KOPT-K1 (cell line): ENCODE data around the gene CASP8AP2.
"Not testable (repeated sequence)": the region's sequence is repeated elsewhere in the genome, so short reads cannot be mapped to it uniquely, and the experiment has no call there.

Experiments used
- H3K27ac ChIP-seq: fragments of 200-600 bp; sonication (generic); 2 replicates; pipeline ENCODE4 v1.5.1; 2016; ENCODE audit warnings: antibody characterized with exemption, mild to moderate bottlenecking, low read depth, low read length; ENCODE audit not compliant: poor library complexity, severe bottlenecking
- H3K36me3 ChIP-seq: fragments of 200-600 bp; sonication (generic); 2 replicates; pipeline ENCODE4 v1.5.1; 2017; ENCODE audit warnings: antibody characterized with exemption, mild to moderate bottlenecking, low read length, moderate library complexity; ENCODE audit not compliant: insufficient read depth
- H3K9me3 ChIP-seq: fragments of 200-600 bp; sonication (generic); 2 replicates; pipeline ENCODE4 v1.5.1; 2017; ENCODE audit warnings: antibody characterized with exemption, low read length, mild to moderate bottlenecking; ENCODE audit not compliant: insufficient read depth, poor library complexity, severe bottlenecking

The CASP8AP2 gene

DNA sequence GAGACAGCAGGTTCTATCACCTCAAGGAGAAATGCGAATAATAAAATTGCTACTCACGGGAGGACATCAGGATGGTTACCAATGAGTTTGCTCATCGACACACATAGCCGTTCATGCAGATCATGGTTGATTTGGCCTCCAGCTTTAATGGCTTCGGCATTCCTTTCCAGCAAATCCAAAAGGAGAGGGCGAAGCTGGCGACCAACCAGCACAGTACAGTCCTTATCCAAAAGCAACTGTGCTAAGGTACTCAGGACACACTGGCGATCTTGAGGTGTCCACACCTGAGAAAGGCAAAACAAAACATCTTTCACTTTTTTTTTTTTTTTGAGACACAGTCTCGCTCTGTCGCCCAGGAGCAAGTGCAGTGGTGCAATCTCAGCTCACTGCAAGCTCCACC, 26.4 kb upstream of the CASP8AP2 start:
- H3K36me3 ChIP-seq, result peaks cover 49% of the 10 kb centered on the region
- H3K9me3 ChIP-seq, result no peaks in the 10 kb centered on the region
- no peak overlapping the region for H3K27ac ChIP-seq

DNA sequence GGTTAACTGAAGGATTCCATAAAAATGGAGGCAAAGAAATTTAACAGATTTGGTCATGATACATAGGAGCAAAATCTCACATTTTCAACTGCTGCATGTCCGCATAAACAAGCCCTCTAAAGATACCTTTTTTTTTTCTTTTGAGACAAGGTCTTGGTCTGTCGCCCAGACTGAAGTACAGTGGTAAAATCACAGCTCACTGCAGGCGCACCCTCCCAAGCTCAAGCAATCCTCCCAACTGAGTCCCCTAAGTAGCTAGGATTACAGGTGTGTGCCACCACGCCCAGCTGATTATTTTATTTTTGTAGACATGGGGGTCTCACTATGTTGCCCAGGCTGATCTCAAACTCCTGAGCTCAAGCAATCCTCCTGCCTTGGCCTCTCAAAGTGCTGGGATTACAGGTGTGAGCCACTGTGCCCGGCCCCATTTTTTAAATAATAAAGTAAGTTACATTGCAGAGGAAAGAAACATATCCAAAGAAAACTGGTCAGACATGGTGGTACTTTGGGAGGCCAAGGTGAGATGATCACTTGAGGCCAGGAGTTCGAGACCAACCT, 23.8 kb upstream of the CASP8AP2 start:
- H3K27ac ChIP-seq, result no peak overlapping the region
- peaks cover 31% of the 10 kb centered on the region for H3K36me3 ChIP-seq
- no peaks in the 10 kb centered on the region for H3K9me3 ChIP-seq

GRCh38 chr6:89807581-89807980, 22.1 kb upstream of the CASP8AP2 start:
- Histone ChIP-seq H3K36me3 (peaks cover 15% of the 10 kb centered on the region), H3K27ac (no peak overlapping the region), H3K9me3 (no peaks in the 10 kb centered on the region)

DNA sequence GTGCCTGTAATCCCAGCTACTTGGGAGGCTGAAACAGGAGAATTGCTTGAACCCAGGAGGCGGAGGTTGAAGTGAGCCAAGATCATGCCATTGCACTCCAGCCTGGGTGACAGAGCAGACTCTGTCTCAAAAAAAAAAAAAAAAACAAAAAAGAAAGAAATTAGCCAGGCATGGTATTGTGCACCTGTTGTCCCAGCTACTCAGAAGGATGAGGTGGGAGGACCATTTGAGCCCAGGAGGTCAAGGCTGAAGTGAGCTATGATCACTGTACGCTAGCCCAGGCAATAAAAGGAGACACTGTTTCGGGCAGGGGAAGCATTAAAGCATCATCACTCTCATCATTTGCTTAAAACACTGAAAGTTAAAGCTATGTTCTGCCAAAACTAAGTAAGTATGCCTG, 16.3 kb upstream of the CASP8AP2 start:
- not testable (repeated sequence) for H3K27ac ChIP-seq, H3K9me3 ChIP-seq
- H3K36me3 ChIP-seq, result peaks cover 14% of the 10 kb centered on the region

DNA sequence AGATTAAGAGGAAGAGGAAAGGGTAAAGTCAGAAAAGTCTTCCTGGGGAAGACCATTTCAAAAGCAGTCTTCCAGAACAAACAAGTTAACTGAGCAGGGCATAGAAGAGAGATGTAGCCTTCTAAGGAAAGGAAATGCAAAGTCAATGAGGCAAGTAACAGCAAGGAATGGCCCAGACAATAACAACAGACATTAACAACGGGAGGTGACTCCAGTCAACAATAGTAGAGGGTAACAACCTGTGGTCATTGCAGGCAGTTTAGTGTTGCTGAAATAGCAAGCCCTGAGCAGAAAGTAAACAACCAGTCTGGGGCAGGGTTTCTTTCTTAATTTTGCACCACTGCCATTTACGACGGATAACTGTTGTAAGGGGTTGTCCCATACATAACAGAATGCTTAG, 12.2 kb upstream of the CASP8AP2 start:
- peaks cover 7% of the 10 kb centered on the region; the same call in 1 of the 2 replicates for H3K36me3 ChIP-seq
- no peaks in the 10 kb centered on the region for H3K9me3 ChIP-seq
- H3K27ac ChIP-seq, result no peak overlapping the region

DNA sequence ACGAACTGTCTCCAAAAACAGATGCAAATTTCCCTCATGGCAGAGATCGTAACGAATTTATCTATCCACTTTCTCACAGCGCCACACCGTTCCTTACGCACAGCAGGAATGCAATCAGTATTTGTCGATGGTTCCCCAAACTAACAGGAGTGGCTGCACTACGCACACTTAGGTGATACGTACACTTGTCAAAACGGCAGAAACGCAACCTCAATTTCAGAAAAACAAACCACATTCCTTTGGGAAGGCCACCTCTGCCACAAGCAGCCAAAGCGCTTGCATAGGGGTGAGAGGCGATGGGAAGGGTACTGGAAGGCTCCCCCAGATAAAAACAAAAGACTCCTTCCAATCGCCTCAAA, 10.7 kb upstream of the CASP8AP2 start:
- peaks cover 7% of the 10 kb centered on the region; the same call in 1 of the 2 replicates for H3K36me3 ChIP-seq
- peak overlapping the region; percentile 66 for H3K27ac ChIP-seq
- no peaks in the 10 kb centered on the region for H3K9me3 ChIP-seq

GRCh38 chr6:89819336-89820130, 10.1 kb upstream of the CASP8AP2 start, which contains the start of gene MDN1:
MDN1 (minus strand) TSS chr6:89819794; CDS start chr6:89819607, 187 bp downstream.
- Histone ChIP-seq H3K36me3 (peaks cover 7% of the 10 kb centered on the region; the same call in 1 of the 2 replicates), H3K9me3 (no peaks in the 10 kb centered on the region), H3K27ac (peak within 1 kb of the TSS; percentile 66)

GRCh38 chr6:89826029-89826528, 3.6 kb upstream of the CASP8AP2 start:
- Histone ChIP-seq H3K9me3 (no peaks in the 10 kb centered on the region), H3K27ac (no peak overlapping the region), H3K36me3 (peaks cover 2% of the 10 kb centered on the region; the same call in 1 of the 2 replicates)

GRCh38 chr6:89828475-89828987, 1.1 kb upstream of the CASP8AP2 start:
- H3K36me3 ChIP-seq, result peaks cover 26% of the 10 kb centered on the region
- H3K9me3 ChIP-seq, result not testable (repeated sequence)
- H3K27ac ChIP-seq, result peak overlapping the region; percentile 69

DNA sequence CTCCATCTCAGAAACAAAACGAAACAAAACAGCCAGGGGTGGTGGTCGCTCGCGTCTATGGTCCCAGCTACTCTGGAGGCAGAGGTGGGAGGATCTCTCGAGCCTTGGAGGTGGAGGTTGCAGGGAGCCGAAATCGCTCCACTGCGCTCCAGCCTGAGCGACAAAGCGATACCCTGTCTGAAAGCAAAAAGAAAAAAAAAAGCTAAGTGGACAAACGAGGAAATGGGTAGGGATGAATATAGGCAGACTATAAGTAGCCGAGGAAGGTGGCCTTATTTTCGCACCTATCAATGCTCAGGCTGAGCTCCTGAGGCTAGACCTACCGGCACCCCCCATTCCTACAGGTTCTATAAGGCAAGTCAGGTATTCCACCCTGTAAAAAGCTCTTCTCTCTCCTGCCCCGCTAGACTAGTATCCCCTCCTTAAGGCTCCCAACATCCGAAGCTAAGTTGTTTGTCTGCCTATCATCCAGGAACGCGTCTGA, 650 bp upstream of the CASP8AP2 start:
- Histone ChIP-seq H3K36me3 (peaks cover 31% of the 10 kb centered on the region), H3K27ac (peak overlapping the region; percentile 69), H3K9me3 (no peaks in the 10 kb centered on the region)

- peaks cover 44% of the 10 kb centered on the region for H3K36me3 ChIP-seq
- no peaks in the 10 kb centered on the region for H3K9me3 ChIP-seq
- peak overlapping the region; percentile 81 for H3K27ac ChIP-seq
These were observed 610 bp downstream of the CASP8AP2 start for GRCh38 chr6:89830170-89830809.

- H3K27ac ChIP-seq, result no peak overlapping the region
- H3K36me3 ChIP-seq, result peaks cover 90% of the 10 kb centered on the region
- H3K9me3 ChIP-seq, result no peaks in the 10 kb centered on the region
These were observed 5.5 kb downstream of the CASP8AP2 start for GRCh38 chr6:89834884-89835792.

DNA sequence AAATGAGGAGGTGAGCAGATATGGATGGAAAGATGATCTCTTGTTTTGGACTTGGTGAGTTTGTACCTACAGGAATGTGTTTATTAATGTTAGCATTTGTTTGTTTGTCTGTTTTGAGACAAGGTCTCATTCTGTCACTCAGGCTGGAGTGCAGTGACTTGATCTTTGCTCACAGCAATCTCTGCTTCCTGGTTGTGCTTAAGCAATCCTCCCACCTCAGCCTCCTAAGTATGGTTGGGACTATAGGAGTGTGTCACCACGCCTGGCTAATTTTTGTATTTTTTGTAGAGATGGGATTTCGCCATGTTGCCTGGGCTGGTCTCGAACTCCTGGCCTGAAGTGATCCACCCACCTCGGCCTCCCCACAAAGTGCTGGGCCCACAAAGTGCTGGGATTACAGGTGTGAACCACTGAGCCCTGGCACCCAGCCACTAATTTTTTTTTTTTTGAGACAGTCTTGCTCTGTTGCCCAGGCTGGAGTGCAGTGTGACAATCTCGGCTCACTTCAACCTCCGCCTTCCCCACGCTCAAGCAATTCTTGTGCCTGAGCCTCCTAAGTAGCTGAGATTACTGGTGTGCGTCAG, 7.1 kb downstream of the CASP8AP2 start:
- H3K36me3 ChIP-seq, result peaks cover 95% of the 10 kb centered on the region
- no peaks in the 10 kb centered on the region for H3K9me3 ChIP-seq
- H3K27ac ChIP-seq, result no peak overlapping the region

DNA sequence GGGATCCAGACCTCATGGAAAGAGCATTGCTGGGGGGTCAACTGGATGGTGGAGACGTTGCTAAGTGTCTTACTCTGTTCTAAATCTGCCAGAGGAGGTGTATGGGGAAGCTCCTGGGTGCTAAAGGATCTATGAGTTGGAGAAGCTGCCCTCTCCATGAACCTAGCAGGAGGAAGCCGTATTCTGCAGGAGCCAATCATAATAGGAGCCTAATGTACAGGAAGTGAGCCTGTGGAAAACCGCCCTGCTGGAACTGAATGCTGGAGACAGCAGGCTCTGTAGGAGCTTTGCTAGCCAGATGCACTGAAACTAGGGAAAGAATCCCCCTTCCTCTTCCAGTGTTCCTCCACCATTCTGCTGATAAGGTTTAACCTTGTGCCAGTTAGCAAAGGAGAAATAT, 10.9 kb downstream of the CASP8AP2 start:
- H3K27ac ChIP-seq, result peak overlapping the region; percentile 6
- H3K36me3 ChIP-seq, result peaks cover 79% of the 10 kb centered on the region
- H3K9me3 ChIP-seq, result no peaks in the 10 kb centered on the region
